AG04450 (cell line): ENCODE measurements around the gene DNM2. TPM values are rescaled to one million over a fixed set of nuclear protein-coding genes. Genes with fewer than 3 reads are reported as not detected.

Experiments
- CTCF ChIA-PET: fragments of 300-600, 350-600 bp; formaldehyde crosslinking; extraction: SDS; loops from one replicate; lab custom pipeline; 2022; ENCODE audit warnings: antibody characterized with exemption, inconsistent platforms; lab: Charles Lee
- POLR2A ChIA-PET: fragments of 350-600 bp; formaldehyde crosslinking; extraction: SDS; loops from one replicate; lab custom pipeline; 2021; ENCODE audit warnings: antibody characterized with exemption, inconsistent platforms; lab: Yijun Ruan, JAX
- DNase-seq: peaks from one replicate; pipeline ENCODE4 v3.0.0-alpha.2; 2011; ENCODE audit warnings: low read depth, low spot score
- H3K27ac ChIP-seq: one replicate; pipeline ENCODE4 v1.5.1; 2012; ENCODE audit warnings: low read depth, low read length, control low read depth
- H3K27me3 ChIP-seq: one replicate; pipeline ENCODE4 v1.6.0; 2012; ENCODE audit warnings: low read length; ENCODE audit not compliant: control insufficient read depth, insufficient read depth
- H3K4me3 ChIP-seq: 2 replicates; pipeline ENCODE4 v1.5.1; 2011; ENCODE audit warnings: mild to moderate bottlenecking, low read depth, low read length, control low read depth
- H3K9me3 ChIP-seq: 2 replicates; pipeline ENCODE4 v1.5.1; 2012; ENCODE audit warnings: low read length; ENCODE audit not compliant: control insufficient read depth, insufficient read depth
- CTCF ChIP-seq: IDR thresholded peaks from 2 replicates; pipeline ENCODE4 v1.5.1; 2011; ENCODE audit warnings: low read depth, low read length, control low read depth, inconsistent platforms
- polyA plus RNA-seq: library from polyadenylated mRNA; depleted of rRNA; stranded (reverse); fragments of >200 nt; gene quantifications from 2 replicates; pipeline ENCODE4 v1.2.3, GENCODE V29; 2011

Gene DNM2
- polyA plus RNA-seq, 1 experiment = 36.9 TPM

GRCh38 chr19:10707440-10707839 is 10.4 kb upstream of the DNM2 start:
- TF ChIP-seq CTCF = no peak
- no peaks in the 10 kb centered on the region for H3K9me3 ChIP-seq
- ChIA-PET CTCF (interaction anchor here (4.1 kb wide), 1 partner anchor 10 kb away, joined by 20 read pairs; the partner anchor contains the start of gene DNM2), POLR2A (no interaction called here)
- no peaks in the 10 kb centered on the region for H3K27me3 ChIP-seq
- DNase-seq = no peak
- no peak overlapping the region for H3K27ac ChIP-seq
- no peak overlapping the region for H3K4me3 ChIP-seq

- no peaks in the 10 kb centered on the region for H3K27me3 ChIP-seq
- no peak overlapping the region for H3K27ac ChIP-seq
- H3K4me3 ChIP-seq = no peak overlapping the region
- no peaks in the 10 kb centered on the region for H3K9me3 ChIP-seq
- no peak for DNase-seq
- ChIA-PET POLR2A (no interaction called here), CTCF (interaction anchor here (1.0 kb wide), 1 partner anchor 9 kb away, joined by 3 read pairs; no protein-coding TSS in a partner anchor)
- TF ChIP-seq CTCF = no peak
Observed at GRCh38 chr19:10708291-10708690, 9.6 kb upstream of the DNM2 start.

- CTCF ChIA-PET = no interaction called here
- no peaks in the 10 kb centered on the region for H3K9me3 ChIP-seq
Observed at GRCh38 chr19:10712045-10712444, 5.8 kb upstream of the DNM2 start.

GRCh38 chr19:10712754-10713153 is 5.1 kb upstream of the DNM2 start:
- H3K27me3 ChIP-seq = no peaks in the 10 kb centered on the region
- no peak for TF ChIP-seq CTCF
- H3K4me3 ChIP-seq = no peak overlapping the region
- CTCF ChIA-PET = no interaction called here
- H3K27ac ChIP-seq = no peak overlapping the region
- no peaks in the 10 kb centered on the region for H3K9me3 ChIP-seq
- POLR2A ChIA-PET = no interaction called here
- no peak for DNase-seq

More at GRCh38 chr19:10712045-10712444, 5.8 kb upstream of the DNM2 start:
- no peak for TF ChIP-seq CTCF
- no peak for DNase-seq
- Histone ChIP-seq H3K27ac (no peak overlapping the region), H3K27me3 (no peaks in the 10 kb centered on the region), H3K4me3 (no peak overlapping the region)
- POLR2A ChIA-PET = no interaction called here

GRCh38 chr19:10713317-10713716 is 4.6 kb upstream of the DNM2 start:
- no peak overlapping the region for H3K4me3 ChIP-seq
- TF ChIP-seq CTCF = no peak
- POLR2A ChIA-PET = no interaction called here
- H3K9me3 ChIP-seq = no peaks in the 10 kb centered on the region
- no peak overlapping the region for H3K27ac ChIP-seq
- H3K27me3 ChIP-seq = no peaks in the 10 kb centered on the region
- CTCF ChIA-PET = no interaction called here
- no peak for DNase-seq
